DMS53 treated with DMSO at 0.1 percent for 48 hours (cell line): ENCODE measurements around the gene CHRNA10.

Source experiments
- DNase-seq: peaks from one replicate; lab custom pipeline; 2025; ENCODE audit not compliant: unreplicated experiment; lab: John Stamatoyannopoulos, UW

The CHRNA10 gene, protein sequence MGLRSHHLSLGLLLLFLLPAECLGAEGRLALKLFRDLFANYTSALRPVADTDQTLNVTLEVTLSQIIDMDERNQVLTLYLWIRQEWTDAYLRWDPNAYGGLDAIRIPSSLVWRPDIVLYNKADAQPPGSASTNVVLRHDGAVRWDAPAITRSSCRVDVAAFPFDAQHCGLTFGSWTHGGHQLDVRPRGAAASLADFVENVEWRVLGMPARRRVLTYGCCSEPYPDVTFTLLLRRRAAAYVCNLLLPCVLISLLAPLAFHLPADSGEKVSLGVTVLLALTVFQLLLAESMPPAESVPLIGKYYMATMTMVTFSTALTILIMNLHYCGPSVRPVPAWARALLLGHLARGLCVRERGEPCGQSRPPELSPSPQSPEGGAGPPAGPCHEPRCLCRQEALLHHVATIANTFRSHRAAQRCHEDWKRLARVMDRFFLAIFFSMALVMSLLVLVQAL

DNA sequence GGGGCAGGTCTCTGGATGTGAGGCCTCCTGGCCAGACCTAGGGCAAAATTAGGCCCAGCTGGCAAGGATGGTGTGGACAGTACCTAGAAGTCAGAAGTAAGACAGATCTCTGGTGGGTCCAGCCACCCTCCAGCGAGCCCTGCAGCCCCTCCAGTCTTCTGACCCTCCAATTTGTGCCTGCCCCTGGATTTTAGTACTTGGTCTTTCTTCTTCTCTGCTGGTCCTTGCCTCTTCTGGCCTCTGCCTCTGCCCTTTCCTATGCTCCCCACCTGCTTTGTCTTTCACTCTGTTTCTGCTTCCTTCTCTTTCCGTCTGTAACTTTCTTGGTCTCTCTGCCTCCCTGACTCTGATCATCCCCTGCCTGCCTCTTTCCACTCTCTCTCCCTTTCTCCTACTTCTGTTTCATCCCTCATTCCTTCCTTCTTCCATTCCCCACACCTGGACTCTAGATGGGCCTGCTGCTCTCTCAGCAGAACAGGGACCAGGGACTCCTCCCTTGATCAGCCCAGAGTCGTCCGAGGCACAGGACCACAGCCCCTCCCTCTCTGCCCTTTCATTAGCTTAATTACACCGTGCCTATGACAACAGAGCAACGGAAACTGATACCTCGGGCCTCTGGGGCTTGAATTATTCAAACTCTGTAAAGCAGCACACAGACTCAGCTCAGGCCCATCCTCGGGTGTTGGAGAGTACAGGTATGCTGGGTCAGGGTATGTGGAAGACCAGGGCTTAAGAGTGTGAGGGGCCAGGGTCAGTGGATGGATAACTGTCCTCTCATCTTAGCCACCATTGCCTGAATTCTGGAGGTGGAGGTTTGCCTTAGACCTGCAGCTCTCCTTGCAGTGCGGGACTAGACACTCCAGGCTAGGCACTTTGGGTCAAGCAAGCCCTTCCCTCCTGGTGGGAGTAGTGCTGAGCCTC, at the start of gene CHRNA10:
CHRNA10 (minus strand) TSS at position 51 of the 921 bp plus-strand sequence. CDS start 72 bp downstream, outside the sequence.
- DNase-seq: no peak

DNA sequence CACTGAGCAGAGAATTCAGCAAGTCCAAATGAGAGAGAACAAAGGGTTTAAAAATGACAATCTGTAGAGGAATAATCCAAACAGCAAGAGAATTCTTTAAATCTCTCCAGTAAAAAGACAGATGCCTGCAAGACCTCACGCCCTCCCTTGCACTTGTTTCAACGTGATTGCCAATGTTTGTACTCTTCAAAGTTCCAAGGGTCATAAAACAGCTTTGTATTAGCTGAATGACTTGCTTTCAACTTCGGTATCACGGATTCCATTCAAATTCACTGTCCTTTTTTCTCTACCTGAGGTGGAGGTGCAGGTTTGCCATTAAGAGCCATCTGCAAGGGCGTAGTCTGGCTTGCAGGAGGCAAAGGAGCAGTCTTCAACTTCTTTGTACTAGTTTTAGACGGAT, 41.1 kb upstream of the CHRNA10 start:
- DNase-seq: no peak

DNA sequence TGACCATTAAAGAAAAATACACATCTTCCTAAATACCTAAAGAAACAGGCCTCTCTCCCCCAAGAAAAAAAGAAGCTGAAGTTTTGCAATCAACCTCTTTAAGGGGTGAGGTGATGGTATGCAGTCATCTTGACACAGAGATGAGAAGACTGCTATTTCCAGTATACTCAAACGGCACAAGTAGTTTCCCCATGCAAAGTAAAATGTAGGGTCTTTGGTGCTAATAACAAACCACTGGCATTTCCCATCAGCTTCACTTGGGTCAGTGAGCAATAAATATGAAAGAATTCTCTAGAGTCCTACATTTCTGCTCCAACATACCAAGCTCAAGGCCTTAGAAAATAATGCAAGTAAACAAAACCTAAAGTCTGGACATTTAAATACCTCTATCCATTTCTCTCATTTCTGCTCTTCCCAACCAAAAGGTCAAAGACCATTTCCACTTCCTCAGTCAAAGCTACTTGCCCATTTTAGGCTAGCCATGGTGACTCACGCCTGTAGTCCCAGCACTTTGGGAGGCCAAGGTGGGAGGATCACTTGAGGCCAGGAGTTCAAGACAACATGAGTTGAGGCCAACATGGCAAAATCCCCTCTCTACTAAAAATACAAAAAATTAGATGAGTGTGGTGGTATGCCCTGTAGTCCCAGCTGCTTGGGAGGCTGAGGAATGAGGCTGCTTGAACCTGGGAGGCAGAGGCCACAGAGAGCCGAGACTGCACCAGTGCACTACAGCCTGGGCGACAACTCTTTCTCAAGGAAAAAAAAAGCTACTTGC, 39.5 kb upstream of the CHRNA10 start:
- DNase-seq: no peak

DNA sequence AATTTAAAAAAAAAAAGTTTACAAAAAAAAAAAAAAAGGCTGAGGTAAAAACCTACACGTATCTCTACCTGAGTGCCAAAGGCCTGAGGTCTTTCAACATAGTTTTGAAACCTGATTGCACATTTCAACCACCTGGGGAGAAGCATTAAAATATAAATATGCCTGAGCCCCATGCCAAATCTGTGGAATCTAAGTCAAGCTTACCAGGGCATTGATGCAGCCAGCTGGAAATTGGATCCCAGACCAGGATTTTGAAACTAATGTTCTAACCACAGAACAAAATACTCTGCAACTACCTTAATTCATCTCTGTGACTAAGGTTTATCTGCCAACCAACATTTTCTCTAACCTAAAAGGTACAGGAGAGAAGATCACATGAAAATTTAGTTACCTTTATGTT, 38.8 kb upstream of the CHRNA10 start:
- no peak for DNase-seq

DNA sequence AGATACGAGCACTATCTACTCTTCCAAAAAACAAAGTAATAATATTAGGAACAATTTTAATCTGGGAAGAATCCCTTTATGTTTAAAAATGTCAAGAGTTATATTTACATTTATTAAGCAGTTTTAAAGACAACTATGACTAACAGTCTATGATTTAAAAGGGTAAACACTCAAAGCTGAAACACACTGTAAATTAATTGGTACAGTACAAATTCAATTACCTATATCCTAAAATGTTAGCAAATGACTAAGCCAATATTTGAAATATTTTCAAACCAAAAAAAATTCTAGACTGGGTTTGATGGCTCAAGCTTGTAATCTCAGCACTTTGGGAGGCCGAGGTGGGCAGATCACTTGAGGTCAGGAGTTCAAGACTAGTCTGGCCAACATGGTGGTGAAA, 36.0 kb upstream of the CHRNA10 start:
- no peak for DNase-seq

DNA sequence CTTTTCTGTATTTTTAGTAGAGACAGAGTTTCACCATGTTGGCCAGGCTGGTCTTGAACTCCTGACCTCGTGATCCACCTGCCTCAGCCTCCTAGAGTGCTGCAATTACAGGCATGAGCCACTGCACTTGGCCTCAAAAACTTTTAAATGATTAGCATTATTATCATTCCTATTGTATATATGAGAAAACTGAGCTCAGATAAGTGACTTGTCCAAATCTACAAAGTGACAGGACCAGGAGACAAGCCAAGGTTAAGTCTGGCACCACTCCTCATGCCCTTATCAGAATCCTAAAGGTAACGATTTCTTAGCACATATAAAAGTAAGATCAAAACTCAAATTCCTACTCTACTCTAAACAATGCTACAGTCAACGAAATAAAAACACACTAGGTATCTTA, 32.2 kb upstream of the CHRNA10 start:
- DNase-seq: no peak

DNA sequence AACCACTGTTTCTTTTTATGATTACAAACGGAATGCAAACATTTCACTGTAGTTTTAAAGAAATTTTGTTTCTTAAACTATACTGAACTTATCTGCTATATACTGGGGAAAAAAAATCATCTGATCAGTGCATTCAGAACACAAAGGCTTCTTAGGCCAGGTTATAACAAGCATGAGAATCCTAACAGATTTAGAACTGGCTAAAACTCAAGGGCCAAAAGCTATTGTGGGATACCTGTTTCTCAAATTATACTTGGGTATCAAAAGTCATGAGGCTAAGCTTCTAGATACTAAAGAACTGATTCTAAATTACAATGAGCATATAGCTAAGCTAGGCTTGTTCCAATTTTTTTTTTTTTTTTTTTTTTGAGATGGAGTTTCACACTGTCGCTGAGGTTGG, 29.7 kb upstream of the CHRNA10 start:
- no peak for DNase-seq

DNA sequence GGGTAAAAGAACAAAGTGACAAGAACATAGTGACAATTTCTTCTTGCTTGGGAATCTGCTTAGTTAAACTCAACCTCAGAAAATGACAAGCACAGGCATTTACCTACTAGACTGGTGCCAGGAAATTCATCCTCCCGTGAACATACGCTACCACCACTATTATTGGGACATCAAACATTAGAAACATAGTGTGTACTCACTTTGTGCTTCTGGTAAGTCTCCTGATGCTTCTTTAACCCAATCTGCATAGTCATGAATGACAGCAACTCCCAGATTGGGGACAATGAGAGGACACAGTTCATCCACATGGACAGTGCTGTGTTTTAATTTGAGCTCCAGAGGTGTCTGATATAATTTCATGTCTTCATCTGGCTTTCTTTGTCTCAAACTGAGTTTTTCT, 29.2 kb upstream of the CHRNA10 start:
- no peak for DNase-seq

DNA sequence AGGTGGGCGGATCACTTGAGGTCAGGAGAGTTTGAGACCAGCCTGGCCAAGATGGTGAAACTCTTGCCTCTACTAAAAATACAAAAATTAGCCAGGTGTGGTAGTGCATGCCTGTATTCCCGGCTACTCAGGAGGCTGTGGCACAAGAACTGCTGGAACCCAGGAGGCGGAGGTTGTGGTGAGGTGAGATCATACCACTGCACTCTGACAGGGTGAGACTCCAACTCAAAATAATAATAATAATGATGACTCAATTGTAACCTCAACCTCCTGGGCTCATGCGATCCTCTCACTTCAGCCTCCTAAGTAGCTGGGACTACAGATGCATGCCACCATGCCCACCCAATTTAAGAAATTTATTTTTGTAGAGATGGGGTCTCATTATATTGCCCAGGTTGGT, 15.6 kb upstream of the CHRNA10 start:
- no peak for DNase-seq

DNA sequence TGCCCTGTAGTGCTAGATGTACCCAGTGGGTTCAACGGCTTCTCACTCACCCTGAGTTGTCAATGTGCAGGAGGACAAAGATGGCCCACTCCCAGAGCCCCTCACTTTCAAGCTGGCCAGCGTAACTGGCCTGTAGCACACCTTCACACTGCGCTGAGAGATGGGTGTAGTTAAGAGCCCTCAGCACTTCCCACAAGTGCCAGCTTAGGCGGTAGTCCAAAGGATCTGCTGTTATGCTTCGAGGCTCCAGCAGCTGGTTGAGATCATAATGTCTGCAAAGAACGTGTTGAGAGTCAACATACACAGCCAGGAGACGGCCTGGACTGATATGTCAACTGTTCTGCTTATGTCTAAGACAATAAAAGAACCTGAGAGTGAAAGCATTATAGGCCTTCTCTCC, 14.7 kb upstream of the CHRNA10 start:
- no peak for DNase-seq

DNA sequence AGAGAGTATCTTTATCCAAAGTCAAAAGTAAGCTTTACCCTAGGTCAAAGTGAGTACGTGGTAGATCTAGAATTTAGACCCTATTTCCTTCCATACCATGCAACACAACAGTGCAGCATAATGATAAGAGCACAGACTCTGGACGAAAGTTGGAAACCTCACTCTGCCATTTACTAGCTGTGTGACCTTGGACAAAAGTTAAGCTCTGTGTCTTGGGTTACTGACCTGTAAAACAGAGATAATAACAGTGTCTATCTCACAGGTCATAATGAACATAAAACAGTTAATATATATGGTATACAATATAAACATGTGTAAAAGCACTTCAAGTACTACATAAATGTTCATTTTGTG, 13.6 kb upstream of the CHRNA10 start:
- DNase-seq: no peak

DNA sequence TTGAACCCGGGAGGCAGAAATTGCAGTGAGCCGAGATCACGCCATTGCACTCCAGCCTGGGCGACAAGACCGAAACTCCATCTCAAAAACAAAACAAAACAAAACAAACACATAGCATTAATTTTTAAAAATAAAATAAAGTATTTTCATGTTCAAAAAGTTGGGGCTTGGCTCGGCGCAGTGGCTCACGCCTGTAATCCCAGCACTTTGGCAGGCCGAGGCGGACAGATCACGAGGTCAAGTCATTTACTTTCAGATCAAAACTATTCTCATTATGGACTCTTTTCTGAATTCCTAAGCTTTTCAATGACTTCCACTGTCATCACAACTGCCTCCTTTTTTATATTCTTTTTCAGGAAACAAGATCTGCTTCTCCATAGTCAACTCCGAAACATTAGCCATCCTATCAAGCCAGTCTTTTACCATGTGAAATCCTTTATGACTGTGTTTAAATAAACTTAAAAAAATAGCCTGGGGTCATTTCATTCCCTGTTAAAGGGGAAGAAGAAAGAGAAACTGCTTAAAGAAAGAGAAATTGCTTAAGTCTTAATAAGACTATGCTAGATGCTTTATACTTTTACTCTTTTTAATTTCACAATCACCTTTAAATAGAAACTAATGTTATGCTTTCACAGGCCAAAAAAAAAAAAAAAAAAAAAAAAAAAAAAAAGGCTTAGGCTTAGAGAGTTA, 13.1 kb upstream of the CHRNA10 start:
- no peak for DNase-seq

DNA sequence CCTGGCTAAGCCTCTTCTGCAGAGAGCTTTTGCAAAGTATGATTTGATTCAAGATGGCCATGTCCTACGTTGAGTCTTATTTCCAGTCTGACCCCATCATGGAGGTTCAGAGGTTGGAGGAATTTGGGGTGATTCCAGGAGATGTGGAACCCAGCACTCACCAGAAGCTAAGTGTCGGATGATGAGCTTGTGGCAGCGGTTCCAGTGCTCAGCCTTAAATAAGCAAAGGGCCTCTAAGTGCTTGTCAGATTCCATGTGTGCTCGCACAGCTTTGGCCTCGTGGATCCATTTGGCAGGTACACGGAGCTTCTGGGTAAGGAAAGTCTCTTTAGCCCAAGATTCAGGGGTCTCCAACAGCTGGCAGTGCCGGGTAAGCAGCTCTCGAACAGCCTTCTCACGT, 11.9 kb upstream of the CHRNA10 start:
- no peak for DNase-seq

DNA sequence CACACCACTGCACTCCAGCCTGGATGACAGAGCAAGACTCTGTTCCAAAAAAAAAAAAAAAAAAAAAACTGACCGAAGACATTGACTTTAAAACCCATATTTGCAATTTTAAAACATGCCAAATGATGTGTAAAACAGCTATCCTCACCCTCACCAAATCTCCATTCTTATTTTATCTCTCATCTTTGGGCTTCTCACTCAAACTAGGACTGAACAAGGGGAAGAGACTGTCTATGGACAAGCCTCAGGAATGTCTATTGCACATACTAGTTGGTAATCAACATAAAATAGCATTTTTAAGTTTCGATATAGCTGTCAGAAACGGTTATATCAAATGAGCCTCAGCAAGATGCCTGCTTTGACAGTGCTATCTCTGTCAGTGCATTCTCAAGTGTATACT, 7.9 kb upstream of the CHRNA10 start:
- no peak for DNase-seq

DNA sequence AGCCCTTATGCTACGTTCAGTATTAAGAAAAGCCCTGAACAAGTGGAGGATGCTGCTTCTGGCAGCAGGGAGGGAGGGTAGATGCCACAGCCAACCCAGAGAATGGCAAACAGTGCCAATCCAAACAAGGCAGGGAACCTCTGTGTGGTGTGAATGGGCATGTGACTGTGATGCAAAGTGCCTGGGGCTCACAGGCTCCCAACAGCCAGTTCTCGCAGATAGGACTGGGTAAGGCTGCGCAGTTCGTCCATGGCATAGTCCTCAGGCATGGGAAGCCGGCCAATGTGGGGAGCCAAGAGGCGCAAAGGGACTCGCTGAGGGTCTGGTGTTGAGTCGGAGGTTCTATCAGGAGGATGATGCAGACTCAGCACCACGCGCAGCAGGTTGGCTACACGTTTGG, 4.8 kb upstream of the CHRNA10 start:
- DNase-seq: no peak

DNA sequence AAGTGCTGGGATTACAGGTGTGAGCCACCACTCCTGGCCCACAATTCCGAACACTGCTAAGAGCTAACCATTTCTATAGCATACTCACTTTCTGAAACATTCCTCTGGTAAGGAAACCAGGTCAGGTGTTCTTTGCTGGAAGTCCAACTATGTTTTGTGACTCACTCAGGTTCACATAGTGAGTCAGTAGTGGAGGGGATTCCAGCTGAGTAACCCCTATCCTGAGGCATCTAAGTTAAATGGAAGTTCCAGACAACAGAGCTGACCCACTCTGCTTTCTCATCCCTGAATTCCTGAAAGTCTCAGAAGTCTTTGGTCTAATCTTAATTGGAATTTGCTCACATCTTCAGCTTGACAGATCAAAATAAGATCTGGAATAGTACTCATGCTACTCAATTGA, 3.0 kb upstream of the CHRNA10 start:
- DNase-seq: no peak

DNA sequence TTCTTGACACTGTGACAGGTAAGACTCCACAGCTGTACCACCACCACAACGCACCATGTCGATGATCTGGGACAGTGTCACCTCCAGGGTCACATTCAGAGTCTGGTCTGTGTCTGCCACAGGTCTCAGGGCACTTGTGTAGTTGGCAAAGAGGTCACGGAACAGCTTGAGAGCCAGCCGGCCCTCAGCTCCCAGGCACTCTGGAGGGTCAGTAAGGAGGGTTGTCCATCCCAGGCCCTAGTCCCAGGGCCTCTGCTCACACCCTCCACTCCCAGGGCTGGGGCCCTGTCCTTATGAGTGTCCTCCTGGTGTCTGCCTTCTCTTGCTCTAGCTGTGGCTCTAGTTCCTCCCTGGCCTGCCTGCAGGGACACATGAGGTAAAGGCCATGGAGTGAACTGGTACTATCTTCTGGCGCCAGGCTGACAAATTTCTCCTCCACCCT, 1.4 kb downstream of the CHRNA10 start:
- DNase-seq: no peak

DNA sequence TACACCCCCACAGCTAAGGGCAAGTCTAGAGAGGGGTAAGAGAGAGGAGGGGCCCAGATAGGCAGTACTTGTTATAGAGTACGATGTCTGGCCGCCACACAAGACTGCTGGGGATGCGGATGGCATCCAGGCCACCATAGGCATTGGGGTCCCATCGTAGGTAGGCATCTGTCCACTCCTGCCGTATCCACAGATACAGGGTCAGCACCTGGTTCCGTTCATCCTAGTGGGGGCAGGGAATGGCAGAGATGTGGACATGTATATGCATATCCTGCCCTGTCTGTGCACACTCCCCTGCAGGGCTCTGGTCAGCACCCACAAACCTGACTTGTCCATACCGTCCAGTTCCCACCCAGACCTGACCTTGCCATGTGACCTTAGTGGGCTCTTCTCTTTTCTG, 2.1 kb downstream of the CHRNA10 start:
- DNase-seq: no peak

DNA sequence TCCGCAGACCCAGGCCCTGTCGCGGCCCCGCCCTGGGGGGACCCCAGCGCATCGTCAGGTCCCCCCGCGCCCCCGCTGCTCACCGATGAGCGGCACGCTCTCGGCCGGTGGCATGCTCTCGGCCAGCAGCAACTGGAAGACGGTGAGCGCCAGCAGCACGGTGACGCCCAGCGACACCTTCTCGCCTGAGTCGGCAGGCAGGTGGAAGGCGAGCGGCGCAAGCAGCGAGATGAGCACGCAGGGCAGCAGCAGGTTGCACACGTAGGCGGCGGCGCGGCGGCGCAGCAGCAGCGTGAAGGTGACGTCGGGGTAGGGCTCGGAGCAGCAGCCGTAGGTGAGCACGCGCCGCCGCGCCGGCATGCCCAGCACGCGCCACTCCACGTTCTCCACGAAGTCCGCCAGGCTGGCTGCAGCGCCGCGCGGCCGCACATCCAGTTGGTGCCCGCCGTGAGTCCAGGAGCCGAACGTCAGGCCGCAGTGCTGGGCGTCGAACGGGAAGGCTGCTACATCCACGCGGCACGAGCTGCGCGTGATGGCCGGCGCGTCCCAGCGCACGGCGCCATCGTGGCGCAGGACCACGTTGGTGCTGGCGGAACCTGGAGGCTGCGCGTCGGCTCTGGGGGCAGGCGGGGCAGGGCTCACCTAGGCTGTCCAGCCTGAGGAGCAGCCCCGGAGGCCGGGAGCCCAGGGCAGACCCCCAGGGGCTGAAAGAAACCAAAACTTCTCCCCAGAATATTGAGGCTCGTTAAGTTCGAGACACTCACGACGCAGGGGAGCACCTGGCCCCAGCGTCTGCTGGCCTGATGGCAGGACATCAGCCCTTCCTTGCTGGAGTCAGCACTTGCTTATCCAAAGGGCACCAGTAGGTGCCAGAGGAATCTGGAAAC, 3.8 kb downstream of the CHRNA10 start:
- DNase-seq: no peak

DNA sequence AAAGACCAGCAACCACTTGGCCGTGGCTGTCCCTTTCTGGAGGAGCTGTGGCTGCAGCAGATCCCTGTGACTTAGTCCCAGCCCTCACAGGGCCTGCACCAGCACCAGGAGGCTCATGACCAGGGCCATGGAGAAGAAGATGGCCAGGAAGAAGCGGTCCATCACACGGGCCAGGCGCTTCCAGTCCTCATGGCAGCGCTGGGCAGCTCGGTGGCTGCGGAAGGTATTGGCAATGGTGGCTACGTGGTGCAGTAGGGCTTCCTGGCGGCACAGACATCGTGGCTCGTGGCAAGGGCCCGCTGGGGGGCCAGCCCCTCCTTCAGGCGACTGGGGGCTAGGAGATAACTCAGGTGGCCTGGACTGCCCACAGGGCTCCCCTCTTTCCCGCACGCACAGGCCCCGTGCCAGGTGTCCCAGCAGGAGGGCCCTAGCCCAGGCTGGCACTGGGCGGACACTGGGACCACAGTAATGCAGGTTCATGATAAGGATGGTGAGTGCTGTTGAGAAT, 5.1 kb downstream of the CHRNA10 start:
- no peak for DNase-seq
